H9 (cell line): Measurements from ENCODE around the gene MSI2. TPM values are rescaled to one million over a fixed set of nuclear protein-coding genes. Genes with fewer than 3 reads are reported as not detected.

Experiments used
- DNase-seq: peaks from one replicate; pipeline ENCODE4 v3.0.0-alpha.2; 2017
- H2AFZ ChIP-seq: one replicate; pipeline ENCODE4 v1.6.1; 2013; ENCODE audit warnings: mild to moderate bottlenecking, low read length, control low read depth, moderate library complexity
- H2AK5ac ChIP-seq: 2 replicates; pipeline ENCODE4 v1.6.1; 2013; ENCODE audit warnings: low read length, control low read depth, mixed read lengths; ENCODE audit not compliant: insufficient read length
- H2BK120ac ChIP-seq: one replicate; pipeline ENCODE4 v1.6.1; 2013; ENCODE audit warnings: low read depth, mild to moderate bottlenecking, low read length, control low read depth, inconsistent platforms; ENCODE audit not compliant: poor library complexity, severe bottlenecking
- H2BK12ac ChIP-seq: 2 replicates; pipeline ENCODE4 v1.6.1; 2013; ENCODE audit warnings: low read length, control low read depth, mixed read lengths, low read depth; ENCODE audit not compliant: insufficient read length
- H2BK15ac ChIP-seq: 2 replicates; pipeline ENCODE4 v1.6.1; 2013; ENCODE audit warnings: low read depth, low read length, control low read depth
- H2BK20ac ChIP-seq: one replicate; pipeline ENCODE4 v1.6.1; 2013; ENCODE audit warnings: low read depth, mild to moderate bottlenecking, low read length, control low read depth, inconsistent platforms; ENCODE audit not compliant: poor library complexity, severe bottlenecking
- H2BK5ac ChIP-seq: 2 replicates; pipeline ENCODE4 v1.6.1; 2013; ENCODE audit warnings: low read length, control low read depth, mixed read lengths; ENCODE audit not compliant: insufficient read length
- H3K14ac ChIP-seq: 2 replicates; pipeline ENCODE4 v1.6.1; 2013; ENCODE audit warnings: low read length, control low read depth; ENCODE audit not compliant: insufficient read depth
- H3K18ac ChIP-seq: 2 replicates; pipeline ENCODE4 v1.6.1; 2013; ENCODE audit warnings: low read depth, mild to moderate bottlenecking, mixed read lengths, low read length, control low read depth; ENCODE audit not compliant: insufficient read length
- H3K23ac ChIP-seq: 2 replicates; pipeline ENCODE4 v1.6.1; 2013; ENCODE audit warnings: low read length, control low read depth, mixed read lengths, low read depth; ENCODE audit not compliant: insufficient read length
- H3K23me2 ChIP-seq: 2 replicates; pipeline ENCODE4 v1.6.1; 2013; ENCODE audit warnings: low read depth, mild to moderate bottlenecking, mixed read lengths, low read length, control low read depth; ENCODE audit not compliant: insufficient read length, poor library complexity, severe bottlenecking
- H3K27ac ChIP-seq: 2 replicates; pipeline ENCODE4 v1.5.1; 2013; ENCODE audit warnings: low read length, control low read depth, mixed read lengths, low read depth; ENCODE audit not compliant: insufficient read length
- H3K27me3 ChIP-seq: 2 replicates; pipeline ENCODE4 v1.6.1; 2013; ENCODE audit warnings: low read length, control low read depth, inconsistent platforms; ENCODE audit not compliant: insufficient read depth
- H3K4ac ChIP-seq: 2 replicates; pipeline ENCODE4 v1.6.1; 2013; ENCODE audit warnings: low read depth, mild to moderate bottlenecking, control low read depth, inconsistent platforms, low read length, moderate library complexity
- H3K4me1 ChIP-seq: 2 replicates; pipeline ENCODE4 v1.6.1; 2013; ENCODE audit warnings: low read length, control low read depth, inconsistent platforms; ENCODE audit not compliant: insufficient read depth
- H3K4me2 ChIP-seq: 2 replicates; pipeline ENCODE4 v1.6.1; 2013; ENCODE audit warnings: low read length, control low read depth, mixed read lengths; ENCODE audit not compliant: insufficient read length, insufficient read depth
- H3K56ac ChIP-seq: 2 replicates; pipeline ENCODE4 v1.6.1; 2013; ENCODE audit warnings: low read depth, mild to moderate bottlenecking, mixed read lengths, low read length, control low read depth; ENCODE audit not compliant: insufficient read length
- H3K79me1 ChIP-seq: 2 replicates; pipeline ENCODE4 v1.6.1; 2013; ENCODE audit warnings: low read depth, mild to moderate bottlenecking, moderate library complexity, low read length, control low read depth, inconsistent platforms; ENCODE audit not compliant: insufficient read depth, poor library complexity, severe bottlenecking
- H3K79me2 ChIP-seq: 2 replicates; pipeline ENCODE4 v1.6.1; 2013; ENCODE audit warnings: low read length, control low read depth, inconsistent platforms; ENCODE audit not compliant: insufficient read depth
- H3K9ac ChIP-seq: 2 replicates; pipeline ENCODE4 v1.6.1; 2013; ENCODE audit warnings: low read length, control low read depth, mixed read lengths; ENCODE audit not compliant: insufficient read length; ENCODE audit errors: extremely low read depth
- H3K9me3 ChIP-seq: one replicate; pipeline ENCODE4 v1.6.1; 2013; ENCODE audit warnings: low read depth, low read length, inconsistent platforms; ENCODE audit not compliant: control insufficient read depth
- H3T11ph ChIP-seq: one replicate; pipeline ENCODE4 v1.6.1; 2013; ENCODE audit warnings: mild to moderate bottlenecking, low read length, control low read depth, inconsistent platforms
- H4K20me1 ChIP-seq: one replicate; pipeline ENCODE4 v1.6.1; 2013; ENCODE audit not compliant: control insufficient read depth, insufficient read length, insufficient read depth
- H4K5ac ChIP-seq: 2 replicates; pipeline ENCODE4 v1.6.1; 2013; ENCODE audit warnings: low read depth, mild to moderate bottlenecking, mixed read lengths, low read length, control low read depth; ENCODE audit not compliant: insufficient read length
- H4K8ac ChIP-seq: replicated peaks from 2 replicates; pipeline ENCODE4 v1.6.1; 2013; ENCODE audit warnings: low read length, control low read depth, mixed read lengths, low read depth; ENCODE audit not compliant: insufficient read length
- H4K91ac ChIP-seq: 2 replicates; pipeline ENCODE4 v1.6.1; 2013; ENCODE audit warnings: low read depth, mild to moderate bottlenecking, moderate library complexity, mixed read lengths, low read length, control low read depth; ENCODE audit not compliant: insufficient read length
- H3K27ac Mint-ChIP-seq, 3 experiments: 2 replicates in 2 of 3; 3 replicates in 1 of 3; pipeline ENCODE4 v1.8.0; 2020 to 2021; ENCODE audit warnings: mixed read lengths in 3 of 3, mild to moderate bottlenecking in 1 of 3, moderate library complexity in 1 of 3
- H3K27me3 Mint-ChIP-seq: 2 replicates; pipeline ENCODE4 v1.8.0; 2021; ENCODE audit warnings: low read depth, mild to moderate bottlenecking, moderate library complexity, mixed read lengths
- H3K36me3 Mint-ChIP-seq, 3 experiments: 2 replicates in 2 of 3; 3 replicates in 1 of 3; pipeline ENCODE4 v1.8.0; 2020 to 2021; ENCODE audit warnings: low read depth in 3 of 3, mixed read lengths in 3 of 3; ENCODE audit not compliant: insufficient read depth in 1 of 3
- H3K4me1 Mint-ChIP-seq, 2 experiments: 2 replicates each; pipeline ENCODE4 v1.8.0; 2020; ENCODE audit warnings: mixed read lengths in 2 of 2
- H3K4me3 Mint-ChIP-seq, 2 experiments: 2 replicates in 1 of 2; 3 replicates in 1 of 2; pipeline ENCODE4 v1.8.0; 2020 to 2021; ENCODE audit warnings: mild to moderate bottlenecking in 2 of 2, mixed read lengths in 2 of 2, moderate library complexity in 1 of 2
- H3K9me3 Mint-ChIP-seq, 2 experiments: 2 replicates in 1 of 2; 3 replicates in 1 of 2; pipeline ENCODE4 v1.8.0; 2020; ENCODE audit warnings: mild to moderate bottlenecking in 2 of 2, mixed read lengths in 2 of 2, moderate library complexity in 1 of 2
- CTCF ChIP-seq: fragments of 200-600 bp; sonication (generic); conservative IDR thresholded peaks from 3 replicates; pipeline ENCODE4 v1.8.0; 2021; ENCODE audit warnings: antibody characterized with exemption, mild to moderate bottlenecking
- WGBS: extraction: QIAGEN DNeasy Blood & Tissue Kit; methylation state at CpG from one replicate; pipeline ENCODE4 v1.1.7; 2013; ENCODE audit warnings: missing lambda C conversion rate, low lambda C conversion rate, mixed read lengths; ENCODE audit not compliant: insufficient read length; ENCODE audit errors: extremely low coverage; 5-methylcytosine and 5-hydroxymethylcytosine counted together
- total RNA-seq: library from RNA; stranded (reverse); gene quantifications from 2 replicates; pipeline ENCODE4 v1.2.1, GENCODE V29; 2021

The MSI2 gene
- total RNA-seq, 1 experiment from 2014 or later = 98.5 TPM

GRCh38 chr17:57447990-57448758, 191.9 kb downstream of the MSI2 start:
- Histone ChIP-seq H3K9me3 (no peaks in the 10 kb centered on the region), H3K79me1 (no peaks in the 10 kb centered on the region), H3K4me1 (no peaks in the 10 kb centered on the region), H4K5ac (no peak overlapping the region), H3K4ac (no peak overlapping the region), H2BK120ac (no peak overlapping the region), H2BK5ac (no peak overlapping the region), H3K23me2 (no peaks in the 10 kb centered on the region), H3K4me2 (no peak overlapping the region), H3K27me3 (no peaks in the 10 kb centered on the region), H3K27ac (no peak overlapping the region), H4K20me1 (no peaks in the 10 kb centered on the region), H3K9ac (no peak overlapping the region), H2AFZ (no peak overlapping the region), H4K91ac (no peak overlapping the region), H2BK20ac (no peak overlapping the region), H2AK5ac (no peak overlapping the region), H3T11ph (no peak overlapping the region), H3K18ac (no peak overlapping the region), H3K14ac (no peak overlapping the region), H3K23ac (no peak overlapping the region), H3K79me2 (no peaks in the 10 kb centered on the region), H3K56ac (no peak overlapping the region), H2BK15ac (no peak overlapping the region), H2BK12ac (no peak overlapping the region), H4K8ac (no peak overlapping the region)
- no peak for TF ChIP-seq CTCF
- WGBS = no CpG with 5 or more reads among the region's 10 CpGs
- no peaks in the 10 kb centered on the region for H3K27me3 Mint-ChIP-seq
- DNase-seq = no peak
- no peak overlapping the region for H3K4me3 Mint-ChIP-seq
- no peak overlapping the region for H3K27ac Mint-ChIP-seq
- H3K36me3 Mint-ChIP-seq = peaks cover 0 to 4% (median 0%) of the 10 kb centered on the region in 3 experiments; a peak in 5 of 7 replicates
- H3K9me3 Mint-ChIP-seq = no peaks in the 10 kb centered on the region
- H3K4me1 Mint-ChIP-seq = peaks cover 11 to 22% of the 10 kb centered on the region in 2 experiments
